ENCODE results near the gene PCBP3.

Gene PCBP3

DNA sequence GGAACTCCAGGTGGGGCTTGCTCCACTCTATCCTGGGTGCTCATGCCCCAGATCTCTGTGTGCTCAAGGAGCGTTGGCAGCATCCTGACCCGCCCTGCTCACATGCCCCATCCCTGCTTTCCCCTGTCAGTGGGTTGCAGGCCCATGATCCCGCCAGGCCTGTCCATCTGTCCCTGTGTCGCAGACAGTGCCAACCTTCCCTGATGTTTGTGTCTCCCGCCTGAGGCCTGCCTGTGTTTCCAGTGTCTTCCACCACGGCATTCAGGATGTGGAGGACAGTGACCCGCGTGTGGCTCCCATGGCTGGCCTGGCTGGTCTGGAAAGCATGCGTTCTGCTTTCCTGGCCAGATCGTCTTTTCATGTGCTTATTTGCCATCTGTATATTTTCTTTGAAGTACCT lies 82.9 kb downstream of the PCBP3 start:
- DNase-seq = peak in 1 of 14 donors; percentile 52

DNA sequence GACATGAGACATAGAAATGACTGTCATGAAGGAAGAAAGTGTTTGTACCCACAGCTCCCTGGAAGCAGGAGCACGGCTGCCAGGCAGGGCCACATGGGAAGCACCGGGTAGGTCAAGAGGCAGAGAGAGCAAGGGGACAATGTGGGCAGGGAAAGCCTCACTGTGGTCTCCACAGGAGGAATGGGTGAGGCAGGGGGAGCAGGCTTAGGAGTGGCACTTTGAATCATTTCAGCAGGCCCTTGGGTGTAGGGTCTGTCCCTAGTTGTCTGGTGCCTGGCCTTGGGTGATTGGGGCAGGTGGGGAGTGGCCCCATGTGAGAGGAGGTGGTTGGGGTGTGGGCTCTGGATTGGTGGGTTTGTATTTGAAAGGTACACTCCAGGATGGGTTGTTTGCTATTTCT lies 83.9 kb downstream of the PCBP3 start:
- DNase-seq = no peak

DNA sequence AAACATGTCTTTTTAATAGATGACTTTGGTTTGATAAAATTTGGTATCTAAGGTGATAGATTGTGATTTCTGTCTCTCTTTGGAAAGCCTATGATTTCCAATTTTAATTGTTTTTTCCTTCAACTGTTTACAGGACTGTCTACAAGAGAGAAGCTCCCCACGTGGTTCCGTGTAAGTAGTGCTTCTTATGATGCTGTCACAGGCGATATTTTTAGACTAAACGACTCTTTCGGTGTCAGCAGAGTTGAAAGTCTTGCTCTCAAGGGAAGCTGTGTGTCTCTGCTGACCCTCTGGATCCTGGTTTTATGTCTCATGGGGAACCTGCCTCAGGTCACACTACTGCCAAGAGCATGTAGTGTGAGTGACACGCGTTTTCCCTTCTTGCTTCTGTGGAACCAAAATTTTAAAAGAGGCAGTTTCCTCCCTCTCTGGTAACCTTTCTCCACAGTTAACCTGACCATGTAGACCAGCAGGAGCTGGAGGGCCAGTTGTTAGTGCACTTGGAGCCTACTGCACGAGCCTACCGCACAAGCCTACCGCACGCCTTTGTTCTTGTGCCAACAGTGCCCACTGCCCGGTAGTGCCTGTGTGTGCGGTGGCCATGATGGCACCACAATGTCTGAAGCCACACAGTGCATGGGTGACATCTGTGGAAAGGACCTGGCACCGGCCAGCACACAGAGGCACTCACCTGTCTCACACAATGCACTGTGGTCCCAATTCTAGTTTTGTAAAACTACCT lies 91.9 kb downstream of the PCBP3 start:
- DNase-seq = no peak

DNA sequence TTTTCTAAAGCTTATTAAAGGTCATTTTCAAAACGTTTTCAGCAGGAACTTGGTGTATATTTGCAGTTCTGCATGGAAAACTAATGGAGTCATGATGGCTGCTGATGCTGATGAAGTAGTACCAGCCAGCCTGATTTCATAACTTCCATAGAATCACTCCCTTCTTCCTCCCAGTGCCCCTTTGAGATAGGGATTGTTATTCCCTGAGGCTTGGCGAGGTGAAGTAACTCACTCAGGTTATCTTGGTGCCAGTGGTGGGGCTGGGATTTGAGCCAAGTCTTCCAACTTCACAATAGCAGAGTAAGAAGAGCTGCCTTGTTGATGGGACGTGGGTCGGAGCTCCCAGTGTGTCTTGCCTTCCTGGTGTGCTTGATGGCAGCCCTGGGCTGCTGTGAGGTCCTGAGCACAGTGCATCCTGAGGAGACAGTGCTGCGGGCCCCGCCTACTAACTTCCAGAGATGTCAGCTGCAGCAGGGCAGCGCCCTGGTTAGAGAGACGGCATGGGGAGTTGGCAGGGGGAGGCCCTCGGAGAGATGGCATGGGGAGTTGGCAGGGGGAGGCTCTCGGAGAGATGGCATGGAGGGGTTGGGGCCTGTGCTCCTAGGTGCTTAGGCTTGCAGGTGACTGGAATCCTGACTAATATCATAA lies 92.6 kb downstream of the PCBP3 start:
- no peak for DNase-seq

DNA sequence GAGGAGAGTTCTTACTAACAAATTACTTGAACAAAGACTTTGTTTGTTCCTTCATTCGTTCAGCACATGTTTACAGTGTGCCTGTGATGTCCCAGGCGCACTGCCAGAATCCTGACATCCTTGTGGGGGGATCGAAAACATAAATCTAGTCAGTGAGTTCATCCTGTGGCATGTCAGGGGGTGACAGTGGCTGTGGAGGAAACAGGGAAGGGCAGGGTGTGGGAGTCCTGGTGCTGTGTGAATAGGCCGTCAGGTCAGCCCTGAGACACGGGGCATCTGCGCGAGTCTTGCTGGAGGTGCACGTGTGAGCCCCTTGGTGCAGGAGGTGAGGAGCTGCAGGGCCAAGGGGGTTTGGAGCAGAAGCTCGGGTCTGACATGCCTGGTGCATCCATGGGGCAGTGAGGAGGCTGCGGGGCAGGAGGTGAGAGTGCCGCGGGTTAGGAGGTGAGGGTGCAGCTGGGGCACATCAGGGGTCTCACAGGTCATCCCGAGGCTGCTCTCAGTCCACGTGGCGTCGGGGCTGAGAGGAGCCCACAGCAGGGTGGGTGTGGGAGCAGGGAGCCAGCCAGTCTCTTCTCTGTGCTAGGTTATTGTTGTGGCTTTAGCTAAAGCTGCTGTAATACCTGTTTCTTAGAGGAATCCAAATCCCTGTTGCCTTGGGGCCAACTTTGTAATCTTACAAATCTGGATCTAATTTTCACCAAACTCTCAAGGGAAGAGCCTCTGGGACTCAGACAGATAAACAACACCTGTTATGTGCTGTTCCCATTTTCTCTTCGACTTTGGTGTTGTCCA lies 93.4 kb downstream of the PCBP3 start:
- DNase-seq = no peak

DNA sequence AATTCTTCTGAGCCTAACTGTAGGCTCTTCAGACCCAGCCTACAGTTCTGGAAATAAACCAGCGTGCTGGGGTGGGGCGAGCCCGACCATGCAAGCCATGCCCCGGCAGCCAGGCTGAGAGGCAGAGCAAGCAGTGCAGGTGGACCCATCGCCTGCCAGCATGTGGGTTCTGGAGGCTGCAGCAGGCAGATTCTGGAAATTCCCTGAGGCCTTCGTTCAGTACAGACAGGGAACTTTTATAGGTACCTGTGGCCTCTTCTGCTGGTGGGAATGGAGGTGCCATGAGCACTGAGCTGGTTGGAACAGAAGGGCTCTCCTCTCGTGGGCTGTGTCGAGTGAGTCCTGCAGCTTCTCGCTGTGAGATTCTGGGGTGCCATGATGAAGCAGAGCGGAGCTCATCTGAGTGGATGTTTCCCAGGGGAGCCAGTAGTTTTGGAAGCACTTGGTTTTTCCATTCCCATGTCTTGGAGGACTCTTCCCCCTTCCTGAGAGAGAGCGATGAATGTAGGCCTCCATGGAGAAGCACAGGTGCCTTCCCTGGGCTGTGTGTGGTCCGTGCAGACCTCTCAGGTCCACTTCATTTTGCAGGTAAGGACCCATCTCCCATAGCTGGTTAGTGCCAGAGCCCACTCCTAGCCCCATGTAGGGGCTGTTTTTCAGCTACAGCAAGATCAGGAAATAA lies 94.1 kb downstream of the PCBP3 start:
- DNase-seq = no peak

DNA sequence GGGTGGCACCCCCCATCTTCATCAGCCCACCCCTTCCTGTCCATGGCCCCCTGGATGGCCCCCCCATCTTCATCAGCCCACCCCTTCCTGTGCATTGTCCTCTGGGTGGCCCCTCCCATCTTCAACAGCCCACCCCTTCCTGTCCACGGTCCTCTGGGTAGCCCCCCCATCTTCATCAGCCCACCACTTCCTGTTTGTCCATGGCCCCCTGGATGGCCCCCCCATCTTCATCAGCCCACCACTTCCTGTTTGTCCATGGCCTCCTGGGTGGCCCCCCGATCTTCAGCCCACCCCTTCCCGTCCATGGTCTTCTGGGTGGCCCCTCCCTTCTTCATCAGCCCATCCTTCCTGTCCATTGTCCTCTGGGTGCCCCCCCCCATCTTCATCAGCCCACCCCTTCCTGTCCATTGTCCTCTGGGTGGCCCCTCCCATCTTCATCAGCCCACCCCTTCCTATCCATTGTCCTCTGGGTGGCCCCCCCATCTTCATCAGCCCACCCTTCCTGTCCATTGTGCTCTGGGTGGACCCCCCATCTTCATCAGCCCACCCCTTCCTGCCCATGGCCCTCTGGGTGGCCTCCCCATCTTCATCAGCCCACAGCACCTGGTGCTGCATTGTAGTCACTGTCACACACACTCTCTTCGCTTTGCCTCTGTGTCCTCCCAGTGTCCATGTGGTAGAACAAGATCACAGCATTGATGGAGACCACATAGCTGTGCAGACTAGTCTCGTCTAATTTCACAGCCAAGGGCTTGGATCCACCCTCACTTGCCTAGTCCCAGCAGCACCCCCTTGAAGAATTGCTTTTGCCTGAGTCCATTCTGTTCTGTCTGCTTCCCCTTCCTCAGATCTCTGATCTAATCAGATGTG lies 95.9 kb downstream of the PCBP3 start:
- no peak for DNase-seq

DNA sequence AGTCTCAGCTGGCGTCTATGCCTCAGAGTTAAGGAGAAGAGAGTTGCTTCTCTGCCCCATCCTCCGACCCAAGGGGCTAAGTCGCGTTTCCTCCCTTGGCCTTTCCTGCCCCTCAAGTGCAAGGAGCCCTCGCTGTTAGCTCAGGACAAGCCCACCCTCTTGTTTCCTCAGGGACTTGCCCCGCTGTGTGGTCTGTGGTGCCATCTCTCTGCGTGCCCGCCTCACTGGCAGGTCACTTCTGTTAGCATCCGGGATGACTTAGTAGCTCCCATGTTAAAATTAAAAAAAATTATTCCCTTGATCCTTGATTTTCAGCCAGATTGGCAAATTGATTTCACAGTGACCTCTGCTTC lies 96.5 kb downstream of the PCBP3 start:
- DNase-seq = no peak

DNA sequence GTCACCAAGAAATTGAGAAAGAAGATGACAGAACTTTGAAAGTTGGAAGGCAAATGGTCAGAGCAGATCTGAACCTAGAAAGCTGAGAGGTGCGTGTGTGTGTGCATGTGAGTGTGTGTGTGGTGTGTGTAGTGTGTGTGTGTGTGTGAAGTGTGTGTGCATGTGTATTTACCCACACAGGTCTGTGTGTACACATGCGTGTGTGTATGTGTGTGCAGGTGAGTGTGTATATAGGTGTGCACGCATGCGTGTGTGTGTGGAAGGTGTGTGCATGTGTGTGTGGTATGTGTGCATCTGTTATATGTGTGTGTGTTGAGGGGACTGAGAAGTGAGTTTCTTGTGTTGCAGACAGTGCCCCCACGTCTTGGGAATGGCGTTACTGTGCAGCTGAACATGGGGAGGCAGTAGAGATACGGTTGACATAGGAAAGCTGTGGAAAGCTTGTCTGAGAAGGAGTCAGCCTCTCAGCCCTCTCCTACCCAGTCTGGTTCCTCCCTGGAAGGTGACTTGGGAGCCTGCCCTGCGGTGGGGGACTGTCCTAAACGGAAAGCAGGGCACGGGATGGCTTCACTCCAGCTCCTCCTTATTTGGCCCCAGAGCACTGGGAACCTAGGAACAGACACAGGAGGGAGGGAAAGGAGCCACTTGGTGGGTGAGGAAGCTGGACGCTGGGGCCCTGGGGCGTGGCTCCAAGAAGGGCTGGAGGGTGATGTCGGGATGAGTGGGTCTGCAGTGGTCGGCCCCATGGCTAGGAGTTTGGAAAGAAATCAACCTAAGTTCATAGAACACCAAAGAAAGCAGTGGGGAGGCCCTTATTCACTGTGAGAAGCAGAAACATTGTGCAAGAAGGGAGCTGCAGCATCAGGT lies 97.2 kb downstream of the PCBP3 start:
- no peak for DNase-seq

DNA sequence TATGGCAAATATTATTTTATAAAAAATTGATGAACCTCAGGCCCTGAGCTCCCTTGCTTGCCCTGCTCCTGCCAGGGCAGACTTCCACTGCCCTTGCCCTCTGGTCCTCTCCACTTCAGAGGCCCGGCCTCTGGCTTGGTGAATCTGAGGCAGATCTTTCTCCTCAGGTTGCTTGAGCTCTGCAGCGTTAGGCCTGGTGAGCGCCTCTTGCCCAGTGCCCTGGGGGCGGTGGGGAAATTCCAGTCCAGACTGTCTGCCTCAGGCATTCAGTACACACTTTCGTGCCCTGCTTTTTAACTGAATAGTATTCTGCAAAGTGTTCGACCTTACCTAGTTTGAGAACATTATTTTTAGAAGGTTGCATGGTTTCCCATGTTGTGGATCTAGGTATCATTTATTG lies 98.2 kb downstream of the PCBP3 start:
- no peak for DNase-seq

DNA sequence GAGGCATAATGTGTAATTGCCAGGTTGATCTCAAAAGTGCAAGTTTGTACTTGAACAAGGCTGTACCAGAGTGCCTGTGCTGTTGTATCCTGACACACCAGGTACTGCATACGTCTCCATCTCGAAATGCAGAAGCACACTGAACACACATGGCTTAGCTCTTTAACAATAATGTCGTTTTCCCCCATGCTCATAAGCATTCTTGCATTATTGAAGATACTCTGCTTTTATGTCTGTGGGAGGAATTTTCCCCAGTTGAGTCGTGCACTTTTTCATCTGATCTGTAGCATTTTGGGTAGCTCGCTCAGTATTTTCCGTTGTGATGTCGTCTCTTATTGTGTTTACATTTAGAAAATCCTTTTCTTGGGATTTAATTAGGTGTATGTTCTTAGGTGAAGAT lies 98.7 kb downstream of the PCBP3 start:
- DNase-seq = no peak

DNA sequence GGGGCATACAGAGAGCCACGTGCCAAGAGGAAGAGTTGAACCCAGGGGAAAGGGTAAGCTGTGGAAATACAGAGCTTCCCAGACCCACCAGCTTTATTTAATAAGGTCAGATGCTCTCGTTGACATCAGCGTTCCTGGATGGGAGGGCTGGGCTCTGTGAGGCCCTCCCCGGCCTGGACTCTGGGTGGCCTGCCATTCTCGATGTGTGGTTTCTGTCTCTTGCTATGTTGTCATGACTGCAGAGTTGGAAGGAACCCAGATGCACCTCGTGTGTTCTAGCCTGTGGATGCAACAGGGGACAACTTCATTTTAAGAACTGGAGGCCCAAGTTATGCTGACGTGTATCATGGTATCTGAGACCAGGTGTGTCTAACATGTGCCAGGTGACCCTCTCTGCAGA lies 101.7 kb downstream of the PCBP3 start:
- DNase-seq = no peak

DNA sequence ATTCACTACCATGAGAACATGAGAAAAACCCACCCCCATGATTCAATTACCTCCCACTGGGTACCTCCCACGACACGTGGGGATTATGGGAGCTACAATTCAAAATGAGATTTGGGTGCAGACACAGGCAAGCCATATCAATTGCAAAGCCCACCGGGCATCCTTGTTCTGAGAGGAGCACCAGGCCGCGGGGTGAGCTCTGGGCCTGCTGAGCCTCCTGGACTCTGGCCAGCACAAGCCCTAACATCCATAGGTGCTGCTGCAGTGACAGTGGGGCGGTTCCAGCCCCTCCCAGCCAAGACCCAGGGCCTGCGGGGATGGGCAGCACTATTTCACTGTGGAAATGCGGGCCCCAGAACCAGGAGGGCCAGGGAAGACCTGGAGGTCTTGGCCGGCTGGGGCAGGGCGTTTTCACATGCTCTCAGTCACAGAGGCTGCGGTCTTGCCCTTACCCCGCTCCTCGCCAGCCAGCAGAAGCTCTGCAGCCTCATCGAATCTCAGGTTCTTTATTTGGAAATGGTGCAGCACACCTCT lies 103.8 kb downstream of the PCBP3 start:
- DNase-seq = no peak

DNA sequence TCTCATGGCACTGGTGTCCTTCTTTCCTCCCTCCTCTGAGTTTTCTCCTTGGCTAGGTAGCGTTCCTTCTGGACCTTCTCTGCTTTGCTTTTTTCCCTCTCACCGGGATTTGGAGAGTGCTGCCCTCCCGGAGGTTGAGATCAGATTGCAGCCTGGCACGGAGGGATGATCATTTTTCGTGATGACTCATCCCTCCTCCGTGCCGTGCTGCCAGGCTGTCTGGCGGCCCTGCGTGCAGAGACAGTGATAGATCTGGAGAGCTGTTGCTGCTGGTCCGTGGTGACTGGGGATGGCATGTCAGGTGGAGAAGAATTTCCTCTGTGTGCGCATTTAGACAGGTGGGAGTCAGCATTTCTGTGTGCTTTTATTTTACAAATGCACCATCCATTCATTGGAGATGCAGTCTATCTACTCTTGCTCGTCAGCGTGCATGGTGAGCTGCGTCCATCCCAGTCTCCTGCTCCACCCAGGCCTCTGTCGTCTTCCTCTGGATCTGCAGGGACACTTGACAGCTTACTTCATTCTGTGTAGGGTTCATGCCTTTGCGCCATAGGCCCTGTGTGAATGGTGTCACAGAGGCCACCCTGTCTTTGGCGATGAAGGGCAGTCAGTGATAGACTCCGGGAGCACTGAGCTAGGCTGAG lies 104.4 kb downstream of the PCBP3 start:
- DNase-seq = peak in 2 of 14 donors; percentile 30 to 89

DNA sequence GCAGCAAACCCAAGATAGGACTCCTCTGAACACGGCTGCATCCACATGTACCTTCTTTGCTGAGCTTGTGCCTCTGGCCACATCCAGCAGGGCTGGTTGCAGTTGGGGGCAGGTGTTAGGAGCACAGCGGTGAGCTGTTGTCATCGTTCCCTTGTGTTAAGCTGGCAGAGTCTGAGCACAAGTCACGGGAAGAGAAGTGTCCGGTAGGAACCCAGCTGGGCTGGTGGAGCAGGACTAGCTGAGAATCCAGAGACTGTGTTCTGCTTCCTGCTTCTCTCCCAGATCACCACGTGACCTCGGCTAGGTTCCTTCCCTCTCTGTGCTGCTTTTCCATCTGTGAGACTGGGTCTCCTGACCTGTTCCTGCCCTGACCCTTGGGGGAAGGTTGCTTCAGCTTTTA lies 105.1 kb downstream of the PCBP3 start:
- DNase-seq = peak in 1 of 14 donors; percentile 33

DNA sequence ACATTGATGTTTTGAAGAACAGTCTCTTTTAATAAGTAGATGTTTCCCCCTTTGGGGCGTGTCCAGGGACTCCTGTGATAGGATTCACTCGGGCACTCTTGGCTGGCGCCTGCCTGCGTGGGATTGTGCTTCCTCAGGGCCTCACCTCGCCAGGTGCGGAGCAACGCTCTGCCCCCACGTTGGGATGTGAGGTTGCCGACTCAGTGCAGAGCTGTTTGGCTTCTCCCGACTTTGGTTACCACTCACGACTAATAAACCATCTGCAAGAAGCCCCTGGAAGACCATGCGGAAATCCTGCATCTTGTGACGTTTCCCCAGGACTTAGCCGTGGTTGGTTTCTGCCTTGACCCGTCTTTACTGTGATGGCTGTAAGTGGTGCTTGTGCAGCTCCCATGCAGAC lies 106.4 kb downstream of the PCBP3 start:
- DNase-seq = no peak

DNA sequence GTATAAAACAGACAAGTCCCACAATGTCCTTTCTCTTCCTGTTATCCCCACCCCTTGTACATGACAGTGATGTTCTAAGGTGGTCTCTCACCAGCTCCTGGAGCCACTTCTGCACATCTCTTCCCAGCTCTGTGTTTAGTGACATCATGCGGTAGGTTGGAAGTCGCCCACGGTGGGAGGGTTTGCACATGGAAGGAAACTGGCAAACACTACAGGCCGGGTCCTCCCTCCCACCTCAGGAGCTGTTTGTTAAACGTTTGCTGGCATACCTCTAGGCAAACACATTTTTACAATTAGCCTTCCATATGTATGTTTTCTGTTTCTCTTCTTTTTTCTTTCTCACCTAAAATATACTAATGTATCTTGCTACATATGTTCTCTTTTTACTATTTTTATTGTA lies 107.4 kb downstream of the PCBP3 start:
- DNase-seq = no peak

DNA sequence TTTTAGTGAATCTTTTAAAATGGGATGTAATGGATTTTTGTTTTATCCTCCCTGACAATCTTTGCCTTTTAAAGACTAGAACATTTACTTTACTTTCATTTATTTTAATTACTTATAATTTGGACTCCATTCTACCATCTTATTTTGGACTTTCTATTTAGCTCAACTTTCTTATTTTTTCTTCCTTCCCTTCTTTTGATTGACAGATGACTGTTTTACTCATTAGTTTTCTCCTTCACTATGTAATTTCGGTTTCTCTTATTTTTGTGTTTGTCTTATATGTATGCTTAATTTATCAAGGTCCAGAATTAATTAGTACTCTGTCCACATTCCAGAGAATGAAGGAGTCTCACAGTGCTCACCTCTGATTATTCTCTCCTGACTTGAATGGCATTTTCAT lies 109.9 kb downstream of the PCBP3 start:
- no peak for DNase-seq

DNA sequence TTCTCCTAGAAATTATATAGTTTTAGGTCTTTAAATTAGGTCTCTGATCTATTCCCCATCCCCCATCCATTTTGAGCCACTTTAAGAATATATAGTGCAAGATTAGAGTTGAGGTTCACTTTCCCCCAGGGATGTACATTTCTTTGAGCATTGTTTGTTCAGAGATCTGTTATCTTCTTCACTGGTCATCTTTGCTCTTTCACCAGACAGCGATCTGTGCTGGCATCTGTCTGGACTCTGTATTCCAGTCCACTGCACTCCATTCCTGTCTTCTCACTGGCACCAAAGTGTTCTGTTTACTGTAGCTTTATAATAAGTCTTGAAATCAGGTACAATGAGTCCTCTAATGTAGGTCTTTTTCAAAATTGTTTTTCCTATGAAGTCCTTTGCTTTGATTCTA lies 112.5 kb downstream of the PCBP3 start:
- DNase-seq = no peak

DNA sequence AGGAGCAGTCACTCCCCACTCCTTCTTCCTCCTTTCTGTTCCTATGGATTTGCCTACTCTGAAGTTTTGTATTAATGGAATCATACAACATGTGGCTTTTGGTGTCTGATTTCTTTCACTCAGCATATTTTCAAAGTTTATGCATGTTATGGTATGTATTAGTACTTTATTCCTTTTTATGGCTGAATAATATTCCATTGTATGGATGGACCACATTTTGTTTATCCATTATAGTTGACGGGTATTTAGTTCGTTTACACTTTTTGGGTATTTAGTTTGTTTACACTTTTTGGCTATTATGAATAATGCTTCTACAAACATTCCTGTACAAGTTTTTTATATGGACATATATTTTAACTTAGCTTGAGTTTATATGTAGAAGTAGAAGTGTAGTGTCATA lies 113.1 kb downstream of the PCBP3 start:
- no peak for DNase-seq

Data from C1 segment of cervical spinal cord (tissue), 14 donors.